GM21723 (cell line): ENCODE results near the gene APOC3.

ENCODE experiments used
- ATAC-seq: cut with Tn5 transposase; IDR thresholded peaks from one replicate; pipeline ENCODE4 v1.9.1; 2021; ENCODE audit warnings: mild to moderate bottlenecking, moderate library complexity; ENCODE audit not compliant: unreplicated experiment

The APOC3 gene

DNA sequence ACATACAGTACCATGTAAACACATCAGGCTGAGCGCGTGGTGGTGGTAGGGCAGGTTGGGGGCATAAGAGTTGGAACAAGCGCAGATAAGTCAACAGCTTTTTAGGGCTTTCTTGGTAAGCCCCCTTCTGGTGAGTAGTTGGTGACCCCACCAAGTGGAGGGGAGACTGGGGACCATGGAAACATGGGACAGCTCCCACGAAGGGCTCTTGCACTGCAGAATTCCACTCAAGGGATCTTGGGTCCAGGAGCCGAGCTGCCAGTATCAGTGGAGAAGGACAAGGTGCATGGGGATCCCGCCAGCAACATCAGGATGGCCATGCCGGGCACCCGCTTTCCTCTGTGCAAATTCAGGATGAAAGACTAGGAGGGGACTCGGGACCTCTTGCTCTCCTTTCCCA lies 14.0 kb downstream of the APOC3 start:
- no peak for ATAC-seq

DNA sequence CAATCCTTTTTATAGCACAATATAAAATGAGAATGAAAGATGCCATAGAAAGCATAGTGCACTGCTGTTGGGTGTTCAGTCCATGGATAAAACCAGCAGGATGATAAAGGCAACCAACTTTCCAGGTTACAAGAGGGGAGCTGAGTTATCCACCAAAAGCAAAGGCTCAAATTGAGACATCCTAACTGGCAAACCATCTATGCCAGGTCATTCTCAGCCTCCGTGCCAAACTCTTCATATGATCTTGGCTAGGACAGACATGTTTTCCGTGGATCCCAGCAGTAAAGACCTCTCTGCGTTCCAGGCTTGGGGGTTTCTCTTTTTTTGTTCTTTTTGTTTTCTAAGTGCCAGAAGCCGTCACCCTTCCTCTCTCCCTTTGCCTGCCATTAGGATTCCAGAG lies 15.0 kb downstream of the APOC3 start:
- no peak for ATAC-seq

DNA sequence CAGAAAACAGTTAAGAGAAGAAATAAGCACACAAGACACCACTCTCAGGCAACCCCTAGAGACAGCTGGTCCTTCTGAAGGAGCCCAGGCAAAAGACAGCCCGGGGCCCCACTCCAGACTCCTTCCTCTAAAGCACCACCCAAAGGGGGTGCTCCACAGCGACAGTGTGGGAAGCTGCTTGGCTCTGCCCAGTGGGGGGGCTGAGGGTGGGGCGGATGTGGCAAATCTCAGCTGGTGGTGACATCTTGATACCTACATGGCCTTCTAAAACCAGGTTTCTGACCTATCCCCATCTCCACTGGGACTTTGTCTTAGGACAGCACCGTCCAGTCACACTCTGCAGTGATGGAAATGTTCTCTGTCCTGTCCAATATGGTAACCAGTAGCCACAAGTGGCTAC lies 17.9 kb downstream of the APOC3 start:
- ATAC-seq = no peak

- no peak for ATAC-seq
Observed at GRCh38 chr11:116849060-116849459, 19.4 kb downstream of the APOC3 start.

DNA sequence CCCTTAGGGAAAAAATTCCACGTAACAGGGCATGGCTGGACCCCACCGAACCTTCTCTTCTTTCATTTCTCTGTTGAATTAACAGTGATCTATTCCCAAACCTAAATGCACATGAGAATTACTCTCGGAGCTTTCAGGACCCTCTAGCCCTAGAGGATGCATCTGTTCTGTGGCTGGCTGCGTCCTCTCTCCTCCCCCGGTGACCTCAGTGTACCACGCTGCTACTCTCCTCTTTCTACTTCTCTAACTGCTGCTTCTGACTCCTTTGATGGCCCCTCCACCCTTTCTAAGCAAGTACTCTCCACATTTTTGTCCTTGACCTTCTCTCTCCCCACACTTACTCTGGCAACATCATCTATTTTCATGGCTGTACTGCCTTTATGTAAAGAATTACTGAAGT lies 19.8 kb downstream of the APOC3 start:
- ATAC-seq = no peak

GRCh38 chr11:116851626-116852025 lies 21.9 kb downstream of the APOC3 start:
- no peak for ATAC-seq

DNA sequence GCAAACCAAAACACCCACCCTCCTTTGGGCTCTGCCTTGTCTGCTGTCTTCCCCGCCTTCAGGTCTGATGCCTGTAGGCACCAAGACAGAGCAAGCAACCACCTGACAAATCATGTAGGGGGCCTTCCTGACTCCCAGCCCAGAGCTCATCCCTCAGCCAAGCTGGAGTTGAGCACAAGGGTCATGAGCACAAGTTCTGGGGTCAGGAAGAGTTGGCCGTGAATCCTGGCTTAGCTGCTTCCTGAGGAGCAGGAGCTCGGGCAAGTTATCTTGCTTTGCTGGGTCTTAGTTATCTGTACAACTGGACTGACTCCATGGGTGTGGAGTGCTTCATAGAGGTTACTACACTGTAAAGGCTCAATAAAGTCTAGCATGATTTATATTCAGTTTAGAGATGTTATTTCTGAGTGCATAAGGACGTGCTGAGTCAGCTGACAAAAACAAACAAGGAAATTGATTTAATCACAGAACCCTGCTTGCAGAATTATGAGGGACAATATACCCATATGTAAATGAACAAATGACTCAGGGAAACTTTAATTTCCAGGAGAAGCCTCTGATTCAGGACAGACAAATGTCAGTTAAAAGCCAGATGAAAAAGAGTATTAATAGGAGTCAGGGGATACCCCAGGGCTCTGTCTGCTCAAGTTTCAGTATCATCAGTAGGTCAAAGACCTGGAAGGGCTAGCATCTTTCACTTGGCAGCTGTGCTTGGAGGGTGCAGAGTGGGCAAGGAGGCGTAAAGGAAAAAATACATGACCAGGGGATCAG lies 22.7 kb downstream of the APOC3 start:
- no peak for ATAC-seq

DNA sequence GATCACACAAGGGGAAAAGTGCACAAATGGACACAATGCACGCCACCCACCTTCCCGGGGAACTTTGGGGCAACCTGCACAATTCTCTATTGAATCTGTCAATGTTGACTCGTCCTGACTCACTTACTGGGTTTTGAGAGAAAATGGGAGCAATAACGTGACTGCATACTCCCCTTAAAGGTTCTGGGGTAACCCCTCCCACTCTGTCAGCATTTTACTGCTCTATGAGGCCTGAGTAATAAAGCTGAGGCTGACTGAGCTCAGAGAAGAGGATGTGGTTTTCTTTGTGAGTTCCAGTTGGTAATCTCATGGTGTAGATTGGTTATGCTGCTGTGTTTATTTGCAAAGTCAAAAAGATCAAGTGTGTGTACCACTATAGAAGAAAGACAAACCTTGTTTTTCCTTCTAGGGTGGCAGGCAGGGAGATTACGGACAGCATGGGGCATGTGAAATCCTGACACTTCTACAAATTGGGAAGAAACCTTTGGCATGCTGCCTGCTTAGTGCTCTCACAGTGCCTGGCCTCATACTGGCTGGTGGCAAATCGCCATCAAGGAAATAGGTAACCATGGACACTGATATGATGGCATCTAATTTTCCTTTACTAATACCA lies 23.9 kb downstream of the APOC3 start:
- ATAC-seq = peak; percentile 95

- no peak for ATAC-seq
Observed at GRCh38 chr11:116855413-116855812, 25.7 kb downstream of the APOC3 start.

GRCh38 chr11:116856423-116856822 lies 26.7 kb downstream of the APOC3 start:
- no peak for ATAC-seq

DNA sequence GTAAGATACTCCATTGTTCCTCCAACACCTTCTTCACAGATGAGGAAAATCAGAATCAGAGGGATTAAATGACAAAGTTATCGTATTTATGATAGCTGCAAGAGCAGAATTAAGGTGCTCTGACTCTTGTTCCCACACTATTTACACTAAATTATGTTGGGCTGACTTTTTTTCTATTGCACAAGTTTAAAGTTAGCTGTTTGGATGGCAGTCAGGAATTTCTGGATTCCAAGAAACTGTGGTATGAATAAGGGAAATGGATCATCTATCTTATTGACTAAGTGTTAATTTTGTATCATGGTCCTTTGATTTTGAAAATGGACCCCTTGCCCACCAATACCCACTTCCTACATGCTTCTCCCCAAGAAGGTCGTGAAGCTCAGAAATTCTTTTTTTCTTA lies 27.6 kb downstream of the APOC3 start:
- ATAC-seq = no peak

DNA sequence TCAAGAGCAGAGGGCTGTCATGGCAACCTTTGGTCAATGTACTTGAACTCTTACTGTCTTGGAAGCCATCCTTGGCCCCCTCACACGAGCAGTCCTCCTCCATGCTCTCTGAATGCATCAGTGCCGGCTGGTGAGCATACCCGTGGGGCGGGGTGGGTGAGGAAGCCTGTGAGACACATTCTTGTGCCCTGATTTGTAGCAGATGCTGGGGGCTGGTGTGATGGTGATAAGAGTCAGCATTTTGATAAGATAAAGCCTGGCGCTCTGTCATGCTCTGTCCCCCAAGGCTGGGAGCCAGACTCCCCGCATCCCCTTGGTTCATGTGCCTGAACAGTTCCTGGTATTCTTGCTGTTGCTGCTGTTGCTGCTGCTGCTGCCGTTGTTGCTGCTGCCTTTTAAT lies 28.2 kb downstream of the APOC3 start:
- no peak for ATAC-seq

- ATAC-seq = no peak
Observed at GRCh38 chr11:116859175-116859574, 29.5 kb downstream of the APOC3 start.

DNA sequence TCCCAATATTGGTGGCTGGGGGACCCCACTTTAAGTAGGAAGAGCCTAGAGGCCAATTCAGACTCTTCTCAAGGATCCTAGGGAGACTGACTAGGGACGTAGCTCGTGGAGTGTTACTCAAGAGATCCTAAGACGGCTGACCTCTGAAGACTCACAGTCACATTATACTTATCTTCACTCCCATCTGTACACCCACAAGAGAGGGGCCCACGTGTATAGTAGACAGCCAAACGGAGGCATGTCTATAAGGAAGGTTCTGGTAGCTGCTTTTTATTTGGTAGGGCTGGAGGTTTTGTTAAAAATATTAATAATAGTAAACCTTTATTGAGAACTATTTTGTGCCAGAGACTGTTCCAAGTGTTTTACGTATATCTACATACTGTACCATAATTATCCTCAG lies 30.6 kb downstream of the APOC3 start:
- ATAC-seq = no peak

DNA sequence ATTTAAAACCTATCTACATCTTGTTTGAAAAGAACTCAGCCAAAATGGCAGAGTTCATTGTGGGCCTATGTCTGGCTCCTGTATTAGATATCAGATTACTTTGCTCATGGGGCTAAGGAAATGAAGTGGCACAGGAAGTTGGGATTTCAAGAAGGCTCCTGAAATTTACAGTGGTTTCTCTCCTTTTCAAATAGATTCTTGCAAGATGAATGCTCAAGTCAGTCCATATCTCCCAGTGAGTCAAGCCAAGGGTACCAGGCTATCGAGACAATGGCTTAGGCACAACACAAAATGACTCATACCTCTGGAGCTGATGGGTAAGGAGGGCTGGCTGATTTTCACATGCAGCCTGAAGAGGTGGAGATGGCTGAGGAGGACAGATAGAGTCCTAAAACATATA lies 31.8 kb downstream of the APOC3 start:
- no peak for ATAC-seq

DNA sequence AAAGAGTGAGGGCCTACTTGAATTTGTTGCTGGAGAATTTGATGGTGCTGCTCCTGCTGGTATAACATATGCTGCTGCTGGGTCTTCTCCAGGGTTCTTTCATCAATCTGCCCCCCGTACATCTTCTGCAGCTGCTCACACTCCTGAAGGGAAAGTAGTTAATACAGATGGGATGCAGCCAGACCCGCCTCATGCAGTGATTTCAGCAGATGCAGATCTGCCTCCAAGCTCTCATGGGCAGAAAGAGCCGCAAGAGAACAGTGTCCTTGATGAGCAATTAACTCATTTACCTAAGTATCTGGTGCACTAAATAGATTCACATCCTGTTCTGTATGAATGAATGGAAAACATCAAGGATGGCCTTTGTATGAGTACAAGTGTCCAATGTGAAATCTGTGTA lies 32.5 kb downstream of the APOC3 start:
- no peak for ATAC-seq

- no peak for ATAC-seq
Observed at GRCh38 chr11:116862951-116863350, 33.2 kb downstream of the APOC3 start.

GRCh38 chr11:116864531-116864930 lies 34.8 kb downstream of the APOC3 start:
- no peak for ATAC-seq

GRCh38 chr11:116865696-116866095 lies 36.0 kb downstream of the APOC3 start:
- ATAC-seq = no peak

- no peak for ATAC-seq
Observed at GRCh38 chr11:116866804-116867455, 37.2 kb downstream of the APOC3 start.

- no peak for ATAC-seq
Observed at GRCh38 chr11:116867619-116868018, 37.9 kb downstream of the APOC3 start.

DNA sequence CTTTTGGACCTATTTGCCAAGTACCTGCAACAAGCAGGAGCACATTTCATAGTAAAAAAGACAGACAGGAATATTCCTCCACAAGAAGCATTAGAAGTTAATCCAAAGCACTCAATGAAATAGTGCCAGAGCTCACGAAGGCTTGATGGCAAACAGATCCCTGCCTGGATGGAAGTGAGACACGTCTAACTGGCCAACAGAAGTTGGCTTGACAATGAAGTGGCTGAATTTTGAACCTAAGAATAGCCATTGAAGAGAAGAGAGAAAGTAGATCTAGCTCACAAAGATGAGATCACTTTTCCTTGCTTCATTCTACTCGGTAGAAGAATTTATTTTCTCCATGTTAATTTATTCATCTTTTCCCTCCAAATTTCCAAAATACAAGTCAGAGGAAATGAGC lies 38.4 kb downstream of the APOC3 start:
- no peak for ATAC-seq
